ENCODE measurements around the gene RGR. TPM values are rescaled to one million over a fixed set of nuclear protein-coding genes. Genes with fewer than 3 reads are reported as not detected.
A peak's percentile ranks its signal among the peaks of the same experiment; 100 is the strongest.

RGR gene
- total RNA-seq, 6 experiments from 2014 or later: not detected

DNA sequence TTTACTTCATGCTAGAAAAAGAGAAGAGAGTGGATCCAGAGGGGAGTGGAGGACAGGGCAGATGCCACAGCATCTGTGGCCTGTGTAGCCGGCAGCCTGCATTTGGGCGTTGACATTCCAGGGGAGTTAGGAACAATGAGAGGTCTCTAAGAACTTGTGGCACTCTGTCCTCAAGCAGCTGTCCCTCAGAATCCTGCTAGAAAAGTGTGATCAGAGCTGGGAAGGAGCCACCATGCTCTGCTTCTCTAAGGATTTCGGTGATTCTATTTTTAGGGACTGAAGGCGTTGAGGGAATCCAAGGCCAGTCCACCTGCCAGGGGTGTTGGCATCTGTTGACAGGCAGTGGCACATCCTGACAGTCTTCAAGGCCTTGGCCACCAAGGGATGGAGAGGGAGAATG is 27.1 kb upstream of the RGR start:
- no peak for TF ChIP-seq POLR2A (IDR thresholded peaks at IDR 0.05)
- TF ChIP-seq, protein P1, sequence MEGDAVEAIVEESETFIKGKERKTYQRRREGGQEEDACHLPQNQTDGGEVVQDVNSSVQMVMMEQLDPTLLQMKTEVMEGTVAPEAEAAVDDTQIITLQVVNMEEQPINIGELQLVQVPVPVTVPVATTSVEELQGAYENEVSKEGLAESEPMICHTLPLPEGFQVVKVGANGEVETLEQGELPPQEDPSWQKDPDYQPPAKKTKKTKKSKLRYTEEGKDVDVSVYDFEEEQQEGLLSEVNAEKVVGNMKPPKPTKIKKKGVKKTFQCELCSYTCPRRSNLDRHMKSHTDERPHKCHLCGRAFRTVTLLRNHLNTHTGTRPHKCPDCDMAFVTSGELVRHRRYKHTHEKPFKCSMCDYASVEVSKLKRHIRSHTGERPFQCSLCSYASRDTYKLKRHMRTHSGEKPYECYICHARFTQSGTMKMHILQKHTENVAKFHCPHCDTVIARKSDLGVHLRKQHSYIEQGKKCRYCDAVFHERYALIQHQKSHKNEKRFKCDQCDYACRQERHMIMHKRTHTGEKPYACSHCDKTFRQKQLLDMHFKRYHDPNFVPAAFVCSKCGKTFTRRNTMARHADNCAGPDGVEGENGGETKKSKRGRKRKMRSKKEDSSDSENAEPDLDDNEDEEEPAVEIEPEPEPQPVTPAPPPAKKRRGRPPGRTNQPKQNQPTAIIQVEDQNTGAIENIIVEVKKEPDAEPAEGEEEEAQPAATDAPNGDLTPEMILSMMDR (IDR thresholded peaks at IDR 0.05): no peak
- no peak for DNase-seq
- no peak overlapping the region for H3K4me3 ChIP-seq
- no peaks in the 10 kb centered on the region for H3K36me3 ChIP-seq
- H3K27me3 ChIP-seq: no peaks in the 10 kb centered on the region
- intact Hi-C loops (cut with DNase I): no loop called here
- 78% methylated on average over 3 of the region's 4 CpGs for WGBS (ENCODE audit: insufficient coverage, low coverage, low lambda C conversion rate, missing lambda C conversion rate)
- ATAC-seq: no peak
- H3K4me1 ChIP-seq: no peaks in the 10 kb centered on the region
- no peak overlapping the region for H3K27ac ChIP-seq
- no peaks in the 10 kb centered on the region for H3K9me3 ChIP-seq

DNA sequence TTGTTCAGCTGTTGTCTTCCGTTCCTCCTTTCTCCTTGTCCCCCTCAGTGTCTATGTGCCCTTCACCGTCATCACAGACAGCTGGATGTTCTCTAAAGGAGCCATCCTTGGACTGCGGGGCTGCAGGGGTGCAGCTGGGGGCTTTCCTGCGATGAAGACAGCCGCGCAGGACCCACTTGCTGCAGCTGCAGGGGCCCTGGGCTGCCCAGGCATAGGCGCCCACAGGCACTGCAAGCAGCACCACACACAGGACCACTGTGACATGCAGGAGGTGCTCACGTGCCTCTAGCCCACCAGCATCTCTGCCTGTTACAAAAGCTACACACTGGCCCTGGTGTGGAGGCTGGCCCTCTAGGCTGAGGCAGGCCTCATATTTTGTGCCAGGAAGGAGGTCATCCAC is 22.9 kb upstream of the RGR start:
- no peak for TF ChIP-seq POLR2A (IDR thresholded peaks at IDR 0.05)
- TF ChIP-seq, protein P1 (IDR thresholded peaks at IDR 0.05): no peak
- peak in 1 of 4 donors; percentile 31 for ATAC-seq

DNA sequence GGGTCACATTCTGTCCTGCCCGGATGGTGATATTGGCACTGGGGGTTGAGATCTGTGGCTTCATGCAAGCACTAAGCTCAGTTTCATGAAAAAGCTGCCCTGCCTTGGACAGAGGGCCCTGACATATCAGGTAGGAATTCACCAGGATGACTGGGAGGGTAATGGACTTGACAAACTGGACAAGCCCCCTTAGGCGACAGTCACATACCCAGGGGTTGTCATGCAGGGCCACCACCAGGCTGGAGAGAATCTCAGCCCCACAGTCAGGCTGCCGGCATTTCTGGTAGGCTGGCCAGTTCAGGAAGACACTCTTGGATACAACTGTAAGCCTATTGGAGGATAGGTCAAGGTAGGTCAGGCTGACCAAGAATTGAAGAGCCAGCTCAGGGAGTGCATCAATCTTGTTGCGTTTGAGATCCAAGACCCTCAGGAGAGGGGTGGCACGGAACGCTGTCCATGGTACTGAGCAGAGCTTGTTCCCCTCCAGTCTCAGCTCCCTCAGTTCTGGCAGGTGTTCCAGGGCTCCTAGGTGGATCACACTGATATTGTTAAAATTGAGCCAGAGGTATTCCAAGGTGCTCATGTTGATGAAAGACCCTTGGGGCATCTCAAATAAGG is 20.3 kb upstream of the RGR start:
- TF ChIP-seq POLR2A (IDR thresholded peaks at IDR 0.05): no peak
- TF ChIP-seq, protein P1 (IDR thresholded peaks at IDR 0.05): no peak
- Histone ChIP-seq H3K9me3 (no peaks in the 10 kb centered on the region), H3K27ac (no peak overlapping the region), H3K36me3 (no peaks in the 10 kb centered on the region), H3K27me3 (no peaks in the 10 kb centered on the region), H3K4me1 (no peaks in the 10 kb centered on the region), H3K4me3 (no peak overlapping the region)
- ATAC-seq (no peak), DNase-seq (no peak)
- WGBS (ENCODE audit: insufficient coverage, low coverage, low lambda C conversion rate, missing lambda C conversion rate): 33% methylated on average over 3 of the region's 6 CpGs
- intact Hi-C loops (cut with DNase I): no loop called here

More for the DNA sequence above, 22.9 kb upstream of the RGR start:
- intact Hi-C loops (cut with DNase I): no loop called here
- Histone ChIP-seq H3K4me3 (no peak overlapping the region), H3K36me3 (no peaks in the 10 kb centered on the region), H3K4me1 (no peaks in the 10 kb centered on the region), H3K27ac (no peak overlapping the region), H3K27me3 (no peaks in the 10 kb centered on the region), H3K9me3 (no peaks in the 10 kb centered on the region)
- WGBS (ENCODE audit: insufficient coverage, low coverage, low lambda C conversion rate, missing lambda C conversion rate): 77% methylated on average over 5 of the region's 8 CpGs
- no peak for DNase-seq

DNA sequence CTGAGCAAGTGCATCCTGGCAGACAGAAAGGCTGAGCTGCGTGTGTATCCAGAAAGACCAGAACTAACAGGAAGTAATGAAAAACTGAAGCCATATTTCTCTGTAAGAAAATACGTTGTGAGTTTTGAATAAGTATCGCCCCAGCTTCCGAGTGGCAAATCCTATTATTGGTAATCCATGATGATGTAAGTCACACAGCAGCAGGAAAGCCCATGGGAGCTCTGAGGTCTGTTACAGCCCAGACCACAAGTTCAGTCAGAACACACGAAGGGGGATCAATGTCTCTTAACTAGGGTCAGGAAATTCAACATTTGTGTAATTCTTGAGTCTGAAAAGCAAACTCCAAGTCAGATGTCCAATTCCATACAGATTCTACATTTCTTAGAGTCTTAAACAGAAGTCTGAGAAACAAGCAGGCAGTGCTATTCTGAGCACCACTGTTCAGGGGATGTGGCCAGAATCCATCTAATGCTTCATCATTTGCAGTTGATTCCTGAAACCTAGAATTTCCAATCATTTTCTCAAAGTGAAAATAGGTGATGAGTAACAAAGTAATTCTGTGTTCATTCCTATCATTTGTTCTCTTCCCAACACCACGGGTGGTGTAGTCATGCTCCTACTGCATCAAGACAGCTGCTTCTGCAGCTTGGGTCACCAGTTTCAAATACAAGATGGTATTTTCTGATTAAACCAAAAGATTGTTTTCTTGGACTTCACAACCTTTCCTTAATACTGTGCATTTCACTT is 19.3 kb upstream of the RGR start, which contains the start of gene LRIT2:
Gene LRIT2 (minus strand): TSS at position 118 of the 747 bp plus-strand sequence. CDS start 24 bp downstream, at position 94.
- intact Hi-C loops (cut with DNase I): no loop called here
- no peak for ATAC-seq
- Histone ChIP-seq H3K4me1 (no peaks in the 10 kb centered on the region), H3K36me3 (no peaks in the 10 kb centered on the region), H3K4me3 (no peak within 1 kb of the TSS), H3K27me3 (no peaks in the 10 kb centered on the region), H3K27ac (no peak within 1 kb of the TSS), H3K9me3 (no peaks in the 10 kb centered on the region)
- no peak for DNase-seq
- TF ChIP-seq, protein P1 (IDR thresholded peaks at IDR 0.05): no peak
- TF ChIP-seq POLR2A (IDR thresholded peaks at IDR 0.05): no peak
- WGBS (ENCODE audit: insufficient coverage, low coverage, low lambda C conversion rate, missing lambda C conversion rate): 40% methylated on average over 6 of the region's 6 CpGs
